CD4-positive, alpha-beta T cell (primary cell): ENCODE data around the gene TCEA3. TPM values are rescaled to one million over a fixed set of nuclear protein-coding genes. Genes with fewer than 3 reads are reported as not detected.

Experiments
- ATAC-seq: fragments of 200-7000 bp; cut with Tn5 transposase; one replicate; pipeline ENCODE4 v1.10.0; 2022; ENCODE audit warnings: mild to moderate bottlenecking; ENCODE audit not compliant: poor library complexity
- CTCF ChIA-PET: fragments of 350-600 bp; sonication (Branson Sonifier 250); formaldehyde crosslinking; loops from one replicate; lab custom pipeline; 2021; ENCODE audit warnings: antibody characterized with exemption, inconsistent platforms; lab: Charles Lee
- POLR2A ChIA-PET: fragments of 350-600 bp; sonication (Branson Sonifier 250); formaldehyde crosslinking; loops from one replicate; lab custom pipeline; 2021; ENCODE audit warnings: antibody characterized with exemption, inconsistent platforms; lab: Charles Lee
- DNase-seq, 14 experiments: peaks; one replicate each; pipeline ENCODE4 v3.0.0-alpha.2; 2013 to 2020; ENCODE audit warnings: mixed read lengths in 2 of 14
- H3K27ac ChIP-seq, 2 donors: one replicate each; pipeline versions ENCODE4 v1.5.1 to v1.7.0; 2013; ENCODE audit warnings: low read length in 2 of 2, low read depth in 1 of 2, mild to moderate bottlenecking in 1 of 2
- H3K27me3 ChIP-seq, 2 experiments: 1 replicate in 1 of 2; 2 replicates in 1 of 2; pipeline versions ENCODE4 v1.6.1 to v1.7.0; 2013; ENCODE audit warnings: low read length in 2 of 2, control low read depth in 1 of 2, mild to moderate bottlenecking in 1 of 2, moderate library complexity in 1 of 2; ENCODE audit not compliant: insufficient read depth in 2 of 2, control insufficient read depth in 1 of 2
- H3K36me3 ChIP-seq: one replicate; pipeline ENCODE4 v1.6.1; 2013; ENCODE audit warnings: low read length, control low read depth; ENCODE audit not compliant: insufficient read depth
- H3K4me1 ChIP-seq: one replicate; pipeline ENCODE4 v1.6.1; 2013; ENCODE audit warnings: low read length, control low read depth; ENCODE audit not compliant: insufficient read depth
- H3K4me3 ChIP-seq: one replicate; pipeline ENCODE4 v1.5.1; 2013; ENCODE audit warnings: mild to moderate bottlenecking, low read length, moderate library complexity
- H3K9me3 ChIP-seq, 2 experiments: 1 replicate in 1 of 2; 2 replicates in 1 of 2; pipeline versions ENCODE4 v1.6.1 to v1.7.0; 2013; ENCODE audit warnings: low read length in 2 of 2, mild to moderate bottlenecking in 2 of 2, control low read depth in 1 of 2, moderate library complexity in 1 of 2; ENCODE audit not compliant: control insufficient read depth in 1 of 2, insufficient read depth in 1 of 2
- H3K27ac Mint-ChIP-seq: one replicate; pipeline ENCODE4 v1.8.0; 2020; ENCODE audit warnings: mixed read lengths
- H3K27me3 Mint-ChIP-seq: one replicate; pipeline ENCODE4 v1.8.0; 2021; ENCODE audit warnings: mixed read lengths
- H3K36me3 Mint-ChIP-seq: one replicate; pipeline ENCODE4 v1.8.0; 2021; ENCODE audit warnings: low read depth, mixed read lengths
- H3K4me1 Mint-ChIP-seq: one replicate; pipeline ENCODE4 v1.8.0; 2021; ENCODE audit warnings: low read depth, mixed read lengths
- H3K4me3 Mint-ChIP-seq: one replicate; pipeline ENCODE4 v1.8.0; 2020; ENCODE audit warnings: mild to moderate bottlenecking, mixed read lengths
- H3K9me3 Mint-ChIP-seq: one replicate; pipeline ENCODE4 v1.8.0; 2020; ENCODE audit warnings: mixed read lengths
- intact Hi-C, 2 experiments: fragments of 100-400 bp; cut with DNase I in 1 of 2; cut with micrococcal nuclease in 1 of 2; formaldehyde crosslinking; loops; one replicate each; pipeline versions ENCODE4 v1.15.1 to v1.9.0; 2023 to 2025; cut with DNase I, micrococcal nuclease
- total RNA-seq, 174 experiments: library from RNA in 2 of 174; stranded (reverse) in 2 of 174; gene quantifications; one replicate each; pipeline ENCODE4 v1.2.3 and lab custom pipeline; 2021 to 2026
- TF ChIP-seq, protein P1 (sequence below): fragments of 200-600 bp; IDR thresholded peaks from one replicate; pipeline ENCODE4 v1.8.0; 2022; ENCODE audit warnings: antibody characterized with exemption, mild to moderate bottlenecking

Gene TCEA3
- total RNA-seq, 2 experiments from 2014 or later: 33.1 to 34.6 TPM

- Histone ChIP-seq H3K9me3 (no peaks in the 10 kb centered on the region), H3K27ac (no peak overlapping the region), H3K27me3 (no peaks in the 10 kb centered on the region), H3K4me3 (no peak overlapping the region), H3K36me3 (no peaks in the 10 kb centered on the region), H3K4me1 (no peaks in the 10 kb centered on the region)
- intact Hi-C loops: no loop called here
- POLR2A ChIA-PET: no interaction called here
- Mint-ChIP-seq H3K4me1 (no peaks in the 10 kb centered on the region), H3K27ac (no peak overlapping the region), H3K36me3 (no peaks in the 10 kb centered on the region), H3K27me3 (no peaks in the 10 kb centered on the region), H3K4me3 (no peak overlapping the region), H3K9me3 (no peaks in the 10 kb centered on the region)
- TF ChIP-seq, protein P1, sequence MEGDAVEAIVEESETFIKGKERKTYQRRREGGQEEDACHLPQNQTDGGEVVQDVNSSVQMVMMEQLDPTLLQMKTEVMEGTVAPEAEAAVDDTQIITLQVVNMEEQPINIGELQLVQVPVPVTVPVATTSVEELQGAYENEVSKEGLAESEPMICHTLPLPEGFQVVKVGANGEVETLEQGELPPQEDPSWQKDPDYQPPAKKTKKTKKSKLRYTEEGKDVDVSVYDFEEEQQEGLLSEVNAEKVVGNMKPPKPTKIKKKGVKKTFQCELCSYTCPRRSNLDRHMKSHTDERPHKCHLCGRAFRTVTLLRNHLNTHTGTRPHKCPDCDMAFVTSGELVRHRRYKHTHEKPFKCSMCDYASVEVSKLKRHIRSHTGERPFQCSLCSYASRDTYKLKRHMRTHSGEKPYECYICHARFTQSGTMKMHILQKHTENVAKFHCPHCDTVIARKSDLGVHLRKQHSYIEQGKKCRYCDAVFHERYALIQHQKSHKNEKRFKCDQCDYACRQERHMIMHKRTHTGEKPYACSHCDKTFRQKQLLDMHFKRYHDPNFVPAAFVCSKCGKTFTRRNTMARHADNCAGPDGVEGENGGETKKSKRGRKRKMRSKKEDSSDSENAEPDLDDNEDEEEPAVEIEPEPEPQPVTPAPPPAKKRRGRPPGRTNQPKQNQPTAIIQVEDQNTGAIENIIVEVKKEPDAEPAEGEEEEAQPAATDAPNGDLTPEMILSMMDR: no peak
- no peak for ATAC-seq
- no peak for DNase-seq
- CTCF ChIA-PET: no interaction called here
Measured at GRCh38 chr1:23431431-23431830, 6.9 kb upstream of the TCEA3 start.

- Mint-ChIP-seq H3K27ac (no peak overlapping the region), H3K4me1 (no peaks in the 10 kb centered on the region), H3K27me3 (no peaks in the 10 kb centered on the region), H3K36me3 (no peaks in the 10 kb centered on the region), H3K4me3 (no peak overlapping the region), H3K9me3 (no peaks in the 10 kb centered on the region)
- Histone ChIP-seq H3K4me3 (no peak overlapping the region), H3K9me3 (no peaks in the 10 kb centered on the region), H3K4me1 (no peaks in the 10 kb centered on the region), H3K36me3 (no peaks in the 10 kb centered on the region), H3K27me3 (no peaks in the 10 kb centered on the region), H3K27ac (no peak overlapping the region)
- intact Hi-C loops: no loop called here
- ChIA-PET CTCF (no interaction called here), POLR2A (no interaction called here)
- DNase-seq: no peak
- TF ChIP-seq, protein P1: no peak
- ATAC-seq: no peak
Measured at GRCh38 chr1:23430803-23431202, 6.3 kb upstream of the TCEA3 start.

DNA sequence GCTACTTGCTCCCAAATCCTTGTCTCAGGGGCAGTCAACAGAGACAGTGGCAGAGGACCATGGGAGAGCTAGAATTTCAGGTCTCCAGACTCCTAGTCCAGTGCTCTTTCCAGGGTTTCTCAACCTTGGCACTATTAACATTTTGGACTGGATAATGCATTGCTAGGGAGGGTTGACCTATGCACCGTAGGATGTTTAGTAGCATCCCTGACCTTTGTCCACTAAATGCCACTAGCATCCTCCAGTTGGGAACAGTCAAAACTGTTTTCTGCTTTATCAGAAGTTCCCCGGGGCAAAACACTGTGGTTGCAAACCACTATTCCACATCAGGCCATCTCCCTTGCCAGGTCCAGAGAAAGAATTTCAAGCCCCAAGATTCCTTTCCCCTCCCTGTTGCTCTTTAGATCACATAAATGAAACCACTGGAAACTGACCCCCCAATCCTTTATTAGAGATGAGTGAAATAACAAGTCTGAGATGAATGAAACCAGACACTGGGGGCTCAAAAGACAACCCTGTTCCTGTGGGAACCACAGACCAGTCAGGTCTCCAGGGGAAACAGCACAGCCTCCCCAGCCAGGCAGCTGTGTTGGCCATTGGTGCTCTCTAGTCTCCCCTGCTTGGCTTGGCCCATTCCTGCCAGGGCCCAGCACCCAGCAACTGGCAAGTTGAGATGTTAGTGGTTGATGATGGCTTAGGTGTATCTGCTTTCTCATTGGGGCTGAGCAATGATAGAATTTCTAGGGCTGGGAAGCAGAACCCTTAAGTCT lies 3.8 kb upstream of the TCEA3 start:
- TF ChIP-seq, protein P1: no peak
- Histone ChIP-seq H3K27me3 (peaks cover 0 to 7% of the 10 kb centered on the region in 2 experiments), H3K36me3 (no peaks in the 10 kb centered on the region), H3K4me1 (peaks cover 20% of the 10 kb centered on the region), H3K27ac (no peak overlapping the region), H3K9me3 (peaks cover 0 to 4% of the 10 kb centered on the region in 2 experiments), H3K4me3 (no peak overlapping the region)
- intact Hi-C loops: loop anchor here (5.0 to 10.0 kb wide), 2 partner anchors 54 to 56 kb away; partner anchors contain the start of gene ASAP3 (in 2 of the 2)
- POLR2A ChIA-PET: no interaction called here
- CTCF ChIA-PET: interaction anchor here (0.5 kb wide), 1 partner anchor 9 kb away, joined by 3 read pairs; no protein-coding TSS in a partner anchor
- DNase-seq: no peak
- Mint-ChIP-seq H3K4me3 (no peak overlapping the region), H3K27me3 (no peaks in the 10 kb centered on the region), H3K9me3 (no peaks in the 10 kb centered on the region), H3K36me3 (no peaks in the 10 kb centered on the region), H3K27ac (no peak overlapping the region), H3K4me1 (peaks cover 3% of the 10 kb centered on the region)
- ATAC-seq: no peak
